Hepatic stellate cell (primary cell): ENCODE data around the gene IRF3.

Source experiments
- DNase-seq: peaks from one replicate; pipeline ENCODE4 v3.0.0; 2011; ENCODE audit warnings: low spot score

The IRF3 gene

DNA sequence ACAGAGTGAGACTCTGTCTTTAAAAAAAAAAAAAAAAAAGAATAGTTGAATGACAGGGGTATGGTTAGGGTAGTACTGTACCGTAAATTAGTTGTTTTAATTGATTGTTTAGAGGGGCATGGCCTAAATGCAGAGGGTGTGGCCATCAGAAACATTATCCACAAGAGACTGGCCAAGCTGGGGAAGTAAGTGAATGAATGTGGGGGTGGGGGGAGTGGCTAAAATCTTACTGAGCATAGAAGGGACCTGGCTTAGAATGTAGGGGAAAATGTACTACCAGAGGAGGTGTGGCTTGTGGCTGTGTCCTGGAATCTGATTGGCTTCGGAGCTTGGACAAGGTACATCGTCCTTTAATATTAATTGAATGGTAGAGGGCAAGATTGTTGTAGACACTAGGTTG, 3.9 kb upstream of the IRF3 start:
- DNase-seq, result no peak

DNA sequence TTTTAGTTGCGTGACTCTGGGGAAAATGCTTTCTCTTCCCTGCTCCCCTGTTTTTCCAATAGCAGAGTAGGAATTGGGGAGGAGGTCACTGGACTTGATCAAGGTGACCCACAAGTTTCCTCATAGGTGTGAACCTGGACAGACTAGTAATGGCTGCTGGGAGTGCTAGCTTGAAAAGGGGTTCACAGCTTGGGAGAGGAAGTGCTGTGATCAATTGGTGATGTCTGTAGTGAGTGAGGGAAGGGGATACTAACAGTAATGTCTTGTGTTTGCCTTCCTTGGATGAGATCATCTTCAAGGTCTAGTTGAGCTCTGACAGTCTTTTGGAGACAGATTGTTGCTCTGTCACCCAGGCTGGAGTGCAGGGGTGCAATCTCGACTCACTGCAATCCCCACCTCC, 1.8 kb upstream of the IRF3 start:
- no peak for DNase-seq

DNA sequence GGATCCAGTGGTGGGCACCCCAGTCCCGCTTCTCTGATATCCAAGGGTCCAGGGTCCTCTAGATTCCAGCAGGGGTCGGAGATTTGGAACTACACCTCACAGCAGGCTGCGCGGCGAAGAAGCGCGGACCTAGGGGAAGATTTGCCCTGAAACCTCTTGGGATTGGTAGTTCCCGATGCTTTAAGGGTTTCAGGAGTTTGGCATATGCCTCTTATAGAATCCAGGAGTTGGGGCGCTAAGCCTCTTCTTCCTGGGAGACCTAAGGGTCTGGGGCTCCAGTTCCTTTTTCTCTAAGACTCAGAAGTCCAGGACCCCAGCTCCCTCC, 425 bp upstream of the IRF3 start:
- DNase-seq, result no peak

DNA sequence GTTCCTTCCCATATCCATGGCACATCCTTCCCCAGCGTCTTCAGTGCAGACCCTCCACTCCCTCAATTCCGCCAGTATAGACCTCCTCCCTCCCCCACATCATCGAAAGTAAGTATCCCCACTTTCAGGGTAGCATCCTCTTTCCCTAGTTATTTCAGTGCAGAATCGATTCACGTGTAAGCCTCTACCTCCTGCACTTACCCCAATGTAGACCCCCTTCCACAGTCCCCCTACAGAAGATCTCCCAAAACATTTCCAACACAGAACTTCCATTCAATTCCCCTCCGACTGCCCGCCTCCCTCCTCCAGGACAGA, 664 bp downstream of the IRF3 start:
- no peak for DNase-seq

DNA sequence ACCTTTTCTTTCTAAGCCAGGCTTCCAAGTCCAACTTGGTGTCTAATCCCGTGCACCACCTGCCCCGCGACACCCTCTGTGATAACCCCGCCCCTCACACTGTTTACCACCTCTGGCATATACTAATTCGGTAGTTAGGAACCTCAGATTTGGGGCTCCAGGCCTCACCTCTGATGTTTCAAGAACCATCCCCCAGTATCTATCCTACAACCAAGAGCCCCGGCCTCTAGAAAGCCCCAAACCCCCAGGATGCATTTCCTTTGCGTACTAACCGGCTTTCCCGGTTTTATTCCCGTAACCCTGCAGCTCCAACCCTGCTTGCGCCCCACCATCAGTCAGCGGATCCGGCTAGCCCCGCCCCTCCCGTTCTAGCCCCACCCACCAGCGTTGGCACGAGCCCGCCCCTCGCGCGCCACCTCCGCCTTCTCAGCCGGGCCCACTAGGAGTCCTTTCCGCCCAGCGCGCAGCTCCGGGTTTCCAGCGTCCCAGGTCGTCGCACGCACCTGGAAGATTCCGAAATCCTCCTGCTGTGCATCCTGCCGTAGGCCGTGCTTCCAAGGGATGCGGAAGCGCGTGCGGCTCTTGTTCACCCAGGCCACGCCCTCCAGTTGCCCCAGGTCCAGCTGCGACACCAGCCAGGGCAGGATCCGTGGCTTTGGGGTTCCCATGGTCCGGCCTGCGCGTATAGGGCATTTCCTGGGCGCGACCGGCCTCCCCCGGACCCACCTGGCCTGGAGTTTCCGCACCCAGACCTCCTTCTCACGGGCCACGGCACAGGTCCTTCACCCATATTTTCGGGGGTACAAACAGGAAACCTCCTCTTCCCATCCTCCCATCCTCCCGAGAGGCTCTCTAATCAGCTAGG, 1.3 kb downstream of the IRF3 start:
- peak; percentile 93 for DNase-seq

DNA sequence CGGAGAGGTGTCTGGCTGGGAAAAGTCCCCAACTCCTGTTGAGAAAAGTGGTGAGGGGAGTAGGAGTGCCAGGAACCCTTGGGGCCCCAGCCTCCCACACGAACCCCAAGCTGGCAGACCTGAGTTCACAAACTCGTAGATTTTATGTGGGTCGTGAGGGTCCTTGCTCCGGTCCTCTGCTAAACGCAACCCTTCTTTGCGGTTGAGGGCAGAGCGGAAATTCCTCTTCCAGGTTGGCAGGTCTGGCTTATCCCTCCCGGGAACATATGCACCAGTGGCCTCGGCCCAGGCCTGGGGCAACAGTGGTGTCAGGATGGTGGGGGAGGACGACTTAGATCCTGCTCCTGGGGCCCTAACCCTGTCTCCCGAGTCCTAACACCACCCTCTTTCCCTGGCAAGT, 2.4 kb downstream of the IRF3 start:
- no peak for DNase-seq

DNA sequence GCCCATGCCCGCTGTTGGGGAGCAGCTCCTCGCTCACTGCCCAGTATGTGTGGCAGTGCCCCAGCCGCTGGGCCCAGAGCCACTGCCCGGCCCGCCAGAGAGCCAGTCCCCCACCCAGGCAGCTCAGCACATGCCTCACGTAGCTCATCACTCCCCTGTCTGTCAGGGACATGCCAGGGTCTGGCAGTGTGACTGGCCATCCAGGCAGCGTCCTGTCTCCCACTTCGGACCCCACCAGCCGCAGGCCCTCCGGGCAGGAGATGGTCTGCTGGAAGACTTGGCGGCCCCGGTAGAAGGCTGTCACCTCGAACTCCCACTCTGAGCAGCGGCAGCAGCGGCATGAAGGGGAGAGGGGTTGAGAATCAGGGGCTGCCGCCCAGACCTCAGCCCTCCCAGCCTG, 3.6 kb downstream of the IRF3 start:
- no peak for DNase-seq

DNA sequence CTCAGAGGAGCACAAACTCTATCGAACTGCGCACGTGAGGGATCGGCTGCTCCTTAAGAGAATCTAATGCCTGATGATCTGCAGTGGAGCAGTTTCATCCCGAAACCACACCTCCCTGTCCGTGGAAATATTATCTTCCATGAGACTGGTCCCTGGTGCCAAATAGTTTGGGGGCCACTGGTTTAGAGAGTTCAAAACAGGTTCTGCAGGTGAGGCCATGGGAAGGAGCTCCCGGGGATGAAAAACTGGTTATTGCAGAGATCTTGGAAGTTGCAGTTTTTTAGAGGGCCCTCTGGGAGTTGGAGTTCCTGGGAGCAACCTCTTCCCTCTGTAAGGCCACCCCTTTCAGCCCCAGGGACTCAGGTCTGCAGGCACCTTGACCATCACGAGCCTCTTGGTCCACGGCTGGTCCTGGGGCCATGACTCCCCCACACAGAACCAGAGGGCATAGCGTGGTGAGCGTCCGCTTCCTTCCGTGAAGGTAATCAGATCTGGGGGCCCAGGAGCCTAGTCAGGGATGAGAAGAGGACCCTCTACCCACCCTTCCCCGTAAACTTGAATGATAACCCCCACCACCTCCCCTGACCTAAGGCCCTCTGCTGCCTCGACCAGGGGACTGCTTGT, 5.2 kb downstream of the IRF3 start:
- no peak for DNase-seq

DNA sequence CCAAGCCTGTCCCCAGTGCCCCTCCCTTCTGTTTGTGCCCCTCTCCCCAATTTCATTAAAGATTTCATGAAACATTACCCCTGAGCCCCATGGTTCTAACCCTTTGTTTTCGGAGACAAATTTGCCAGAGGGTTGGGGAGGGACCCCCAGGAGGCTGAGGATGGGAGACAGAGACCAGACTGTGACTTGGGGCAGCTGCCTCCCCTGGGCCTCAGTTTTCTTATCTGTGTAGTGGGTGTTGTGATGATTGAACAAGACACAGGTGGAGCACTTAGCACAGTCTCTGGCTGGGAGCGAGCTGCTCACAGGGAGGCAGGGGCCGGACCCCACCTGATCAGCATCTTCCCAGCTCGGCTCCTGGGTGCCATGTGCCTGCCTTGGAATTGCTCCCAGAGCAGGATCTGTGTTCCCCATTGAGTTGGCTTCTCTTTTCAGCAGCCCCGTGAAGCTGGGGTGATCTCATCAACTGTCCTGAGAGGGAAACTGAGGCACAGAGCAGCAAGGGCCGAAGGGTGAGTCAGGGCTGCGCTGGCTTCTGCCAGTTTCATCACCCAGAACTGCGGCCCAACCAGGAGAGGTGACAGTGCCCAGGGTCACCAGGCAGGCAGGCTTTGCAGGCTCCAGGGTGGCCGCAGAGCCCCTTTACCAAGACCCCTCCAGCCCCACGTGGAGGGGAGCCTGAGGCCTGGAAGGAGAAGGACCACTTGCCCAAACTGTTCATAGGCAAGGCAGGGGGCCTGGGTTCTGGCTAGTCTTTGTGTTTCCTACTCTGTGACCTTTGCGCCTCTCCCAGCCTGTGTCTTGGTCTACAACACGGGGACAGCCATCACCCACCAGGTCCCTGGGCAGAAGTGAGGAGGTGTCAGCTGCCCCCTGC, 6.9 kb downstream of the IRF3 start:
- no peak for DNase-seq

DNA sequence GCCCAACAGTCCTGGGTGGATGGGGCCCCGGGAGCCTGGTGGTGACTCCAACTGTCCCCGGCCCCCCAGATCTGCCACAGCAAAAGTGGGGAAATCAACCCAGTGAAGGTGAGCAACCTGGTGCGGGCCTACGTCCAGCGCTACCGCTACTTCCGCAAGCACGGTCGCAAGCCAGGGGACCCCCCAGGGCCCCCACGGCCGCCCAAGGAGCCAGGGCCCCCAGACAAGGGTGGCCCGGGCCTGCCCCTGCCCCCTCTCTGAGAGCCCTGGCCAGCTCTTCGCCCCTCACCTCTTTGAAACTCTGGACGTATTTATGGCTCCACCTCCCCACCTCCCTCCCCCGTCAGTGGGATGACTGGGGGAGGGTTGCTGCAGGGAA, 7.5 kb downstream of the IRF3 start:
- no peak for DNase-seq

DNA sequence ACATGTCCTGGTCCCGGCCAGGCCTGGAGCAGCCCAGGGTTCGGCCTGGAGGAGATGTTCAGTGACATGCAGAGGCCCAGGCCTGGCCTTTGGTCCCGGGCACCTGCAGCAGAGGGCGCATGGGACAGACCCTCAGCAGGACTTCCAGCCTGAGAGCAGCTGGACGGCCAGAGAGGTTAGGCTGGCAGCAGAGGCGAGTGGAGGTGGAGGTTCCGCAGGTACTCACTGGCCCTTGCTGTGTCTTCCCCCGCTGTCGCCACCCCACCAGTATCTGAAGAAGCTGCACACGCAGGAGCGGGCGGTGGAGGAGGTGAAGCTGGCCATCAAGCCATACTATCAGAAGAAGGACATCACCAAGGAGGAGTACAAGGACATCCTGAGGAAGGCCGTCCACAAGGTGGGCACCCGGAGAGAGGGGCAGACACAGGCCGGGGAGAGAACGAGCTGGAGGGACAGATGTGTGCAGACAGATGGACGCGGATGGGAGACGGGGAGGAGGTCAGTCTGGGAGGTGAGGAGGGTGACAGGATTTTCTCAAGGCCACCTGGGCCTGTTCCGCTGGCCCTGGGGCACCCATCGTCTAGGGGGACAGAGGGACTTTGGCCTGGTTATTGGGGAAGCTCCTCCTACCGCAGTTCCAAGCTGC, 8.0 kb downstream of the IRF3 start:
- DNase-seq, result no peak

DNA sequence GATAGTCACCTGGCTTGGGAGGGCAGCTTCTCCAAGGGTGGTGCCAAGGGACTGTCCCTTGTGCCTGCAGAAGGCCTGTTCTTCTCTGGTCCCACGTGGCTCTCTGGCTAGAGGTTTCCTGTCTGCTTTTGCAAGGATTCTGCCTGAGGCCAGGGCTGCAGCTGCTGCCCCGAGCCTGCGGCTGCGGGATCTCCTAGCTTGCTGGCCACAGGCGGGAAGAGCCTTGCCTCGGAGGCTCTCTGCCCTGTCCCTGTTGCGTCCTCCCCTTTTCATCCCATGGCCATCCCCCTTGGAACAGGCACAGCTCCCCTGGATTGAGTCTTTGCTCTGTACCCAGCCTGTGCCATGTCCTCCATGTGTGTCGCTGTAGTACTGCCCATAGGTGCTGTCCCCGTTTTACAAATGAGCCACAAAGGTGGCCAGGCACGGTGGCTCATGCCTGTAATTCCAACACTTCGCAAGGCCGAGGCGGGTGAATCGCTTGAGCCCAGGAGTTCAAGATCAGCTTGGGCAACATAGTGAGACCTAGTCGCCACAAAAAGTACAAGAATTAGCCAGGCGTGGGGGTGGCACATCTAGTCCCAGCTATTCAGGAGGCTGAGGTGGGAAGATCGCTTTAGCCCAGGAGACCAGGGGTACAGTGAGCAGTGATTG, 9.1 kb downstream of the IRF3 start:
- DNase-seq, result no peak

DNA sequence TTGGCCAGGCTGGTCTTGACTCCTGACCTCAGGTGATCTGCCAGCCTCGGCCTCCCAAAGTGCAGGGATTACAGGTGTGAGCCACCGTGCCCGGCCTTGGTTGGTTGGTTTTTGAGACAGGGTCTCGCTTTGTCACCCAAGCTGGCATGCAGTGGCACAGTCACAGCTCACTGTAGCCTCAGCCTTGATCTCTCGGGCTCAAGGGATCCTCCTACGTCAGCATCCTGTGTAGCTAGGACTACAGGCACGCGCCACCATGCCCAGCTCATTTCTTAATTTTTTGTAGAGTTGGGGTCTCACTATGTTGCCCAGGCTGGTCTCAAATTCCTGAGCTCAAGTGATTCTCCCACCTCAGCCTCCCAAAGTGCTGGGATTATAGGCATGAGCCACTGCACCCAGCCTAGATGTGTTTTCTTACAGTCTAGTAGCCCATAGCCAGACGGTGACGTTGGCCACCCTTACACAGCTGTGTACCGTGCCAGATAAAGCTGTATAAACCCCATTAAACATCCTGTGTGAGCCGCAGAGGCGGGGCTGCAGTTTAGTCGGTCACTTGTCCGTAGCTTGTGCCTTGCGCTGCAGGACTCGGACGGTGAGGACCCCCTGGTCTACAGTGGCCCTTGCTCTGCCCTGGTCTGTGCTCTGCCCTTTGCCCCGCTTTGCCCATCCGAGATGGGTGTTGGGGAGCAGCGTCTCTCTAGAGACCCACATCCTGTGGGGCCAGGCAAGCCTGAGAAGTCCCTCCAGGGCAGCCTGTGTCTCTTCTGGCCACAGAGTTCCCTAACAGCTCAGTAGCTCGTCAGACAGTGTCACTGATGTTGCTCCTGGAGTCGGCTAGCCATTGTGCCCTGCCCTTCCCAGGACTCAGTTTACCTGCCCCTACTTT, 9.8 kb downstream of the IRF3 start:
- no peak for DNase-seq

DNA sequence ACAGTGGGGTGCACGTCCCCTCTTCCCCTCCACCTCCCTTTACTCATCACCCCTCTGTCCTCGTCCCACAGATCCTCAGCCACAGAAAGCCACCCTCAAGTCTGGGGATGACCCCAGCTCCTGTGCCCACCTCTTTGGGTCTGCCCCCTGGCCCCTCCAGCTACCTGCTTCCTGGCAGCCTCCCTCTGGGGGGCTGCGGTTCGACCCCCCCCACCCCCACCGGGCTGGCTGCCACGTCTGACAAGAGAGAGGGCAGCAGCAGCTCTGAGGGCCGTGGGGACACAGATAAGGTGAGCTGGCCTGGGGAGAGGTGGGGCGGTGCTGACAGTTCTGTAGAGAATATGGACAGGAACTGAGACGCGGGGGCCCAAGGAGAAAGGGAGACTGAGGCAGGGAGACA, 11.1 kb downstream of the IRF3 start:
- DNase-seq, result no peak

DNA sequence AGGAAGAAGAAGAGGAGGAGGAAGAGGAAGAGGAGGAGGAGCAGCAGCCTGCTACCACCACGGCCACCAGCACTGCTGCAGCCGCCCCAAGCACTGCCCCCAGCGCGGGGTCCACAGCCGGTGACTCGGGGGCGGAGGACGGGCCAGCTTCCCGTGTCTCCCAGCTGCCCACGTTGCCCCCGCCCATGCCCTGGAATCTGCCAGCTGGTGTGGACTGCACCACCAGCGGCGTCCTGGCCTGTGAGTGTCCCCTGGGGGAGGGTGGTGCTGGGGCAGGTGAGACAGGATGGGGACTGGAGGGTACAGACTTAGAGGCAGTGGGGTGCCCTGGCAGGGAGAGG, 12.2 kb downstream of the IRF3 start:
- no peak for DNase-seq

DNA sequence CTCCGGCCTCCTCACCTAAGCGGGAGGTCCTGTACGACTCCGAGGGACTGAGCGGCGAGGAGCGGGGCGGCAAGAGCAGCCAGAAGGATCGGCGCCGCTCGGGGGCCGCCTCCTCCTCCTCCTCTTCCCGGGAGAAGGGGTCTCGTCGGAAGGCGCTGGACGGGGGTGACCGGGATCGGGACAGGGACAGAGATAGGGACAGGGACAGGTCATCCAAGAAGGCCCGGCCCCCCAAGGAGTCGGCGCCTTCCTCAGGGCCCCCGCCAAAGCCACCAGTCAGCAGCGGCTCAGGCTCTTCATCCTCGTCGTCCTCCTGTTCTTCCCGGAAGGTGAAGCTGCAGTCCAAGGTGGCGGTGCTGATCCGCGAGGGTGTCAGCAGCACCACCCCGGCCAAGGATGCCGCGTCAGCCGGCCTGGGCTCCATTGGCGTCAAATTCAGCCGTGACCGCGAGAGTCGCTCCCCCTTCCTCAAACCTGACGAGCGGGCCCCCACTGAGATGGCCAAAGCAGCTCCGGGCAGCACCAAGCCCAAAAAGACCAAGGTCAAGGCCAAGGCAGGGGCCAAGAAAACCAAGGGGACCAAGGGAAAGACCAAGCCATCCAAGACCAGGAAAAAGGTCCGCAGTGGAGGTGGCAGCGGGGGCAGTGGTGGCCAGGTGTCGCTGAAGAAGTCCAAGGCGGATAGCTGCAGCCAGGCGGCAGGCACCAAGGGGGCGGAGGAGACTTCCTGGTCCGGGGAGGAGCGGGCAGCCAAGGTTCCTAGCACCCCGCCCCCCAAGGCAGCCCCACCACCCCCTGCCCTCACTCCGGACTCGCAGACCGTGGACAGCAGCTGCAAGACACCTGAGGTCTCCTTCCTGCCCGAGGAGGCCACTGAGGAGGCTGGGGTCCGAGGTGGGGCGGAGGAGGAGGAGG, 12.8 kb downstream of the IRF3 start:
- DNase-seq, result no peak

DNA sequence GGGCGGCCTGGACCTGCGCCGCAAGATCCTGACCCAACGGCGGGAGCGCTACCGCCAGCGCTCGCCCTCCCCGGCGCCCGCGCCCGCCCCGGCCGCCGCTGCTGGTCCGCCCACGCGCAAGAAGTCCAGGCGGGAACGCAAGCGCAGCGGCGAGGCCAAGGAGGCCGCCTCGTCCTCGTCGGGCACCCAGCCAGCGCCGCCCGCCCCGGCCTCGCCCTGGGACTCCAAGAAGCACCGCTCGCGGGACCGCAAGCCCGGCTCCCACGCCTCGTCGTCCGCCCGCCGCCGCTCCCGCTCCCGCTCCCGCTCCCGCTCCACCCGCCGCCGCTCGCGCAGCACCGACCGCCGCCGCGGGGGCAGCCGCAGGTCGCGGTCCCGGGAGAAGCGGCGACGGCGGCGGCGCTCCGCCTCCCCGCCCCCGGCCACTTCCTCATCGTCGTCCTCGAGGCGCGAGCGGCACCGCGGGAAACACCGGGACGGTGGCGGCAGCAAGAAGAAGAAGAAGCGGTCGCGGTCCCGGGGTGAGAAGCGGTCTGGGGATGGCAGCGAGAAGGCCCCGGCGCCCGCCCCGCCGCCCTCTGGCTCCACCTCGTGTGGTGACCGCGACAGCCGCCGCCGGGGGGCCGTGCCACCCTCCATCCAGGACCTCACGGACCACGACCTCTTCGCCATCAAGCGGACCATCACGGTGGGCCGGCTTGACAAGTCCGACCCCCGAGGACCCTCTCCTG, 13.7 kb downstream of the IRF3 start:
- DNase-seq, result no peak

DNA sequence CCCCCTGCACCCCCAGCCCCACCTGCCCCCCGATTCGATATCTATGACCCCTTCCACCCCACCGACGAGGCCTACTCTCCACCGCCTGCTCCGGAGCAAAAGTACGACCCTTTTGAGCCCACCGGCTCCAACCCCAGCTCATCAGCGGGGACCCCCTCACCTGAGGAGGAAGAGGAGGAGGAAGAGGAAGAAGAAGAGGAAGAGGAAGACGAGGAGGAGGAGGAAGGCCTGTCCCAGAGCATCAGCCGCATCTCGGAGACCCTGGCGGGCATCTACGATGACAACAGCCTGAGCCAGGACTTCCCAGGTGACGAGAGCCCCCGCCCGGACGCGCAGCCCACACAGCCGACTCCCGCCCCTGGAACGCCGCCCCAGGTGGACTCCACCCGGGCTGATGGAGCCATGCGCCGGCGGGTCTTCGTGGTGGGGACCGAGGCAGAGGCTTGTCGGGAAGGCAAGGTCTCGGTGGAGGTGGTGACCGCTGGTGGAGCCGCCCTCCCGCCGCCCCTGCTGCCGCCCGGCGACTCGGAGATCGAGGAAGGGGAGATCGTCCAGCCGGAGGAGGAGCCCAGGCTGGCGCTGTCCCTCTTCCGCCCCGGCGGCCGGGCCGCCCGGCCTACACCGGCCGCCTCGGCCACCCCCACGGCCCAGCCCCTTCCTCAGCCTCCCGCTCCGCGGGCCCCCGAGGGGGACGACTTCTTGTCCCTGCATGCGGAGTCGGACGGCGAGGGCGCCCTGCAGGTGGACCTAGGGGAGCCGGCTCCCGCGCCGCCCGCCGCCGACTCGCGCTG, 14.4 kb downstream of the IRF3 start:
- DNase-seq, result no peak

DNA sequence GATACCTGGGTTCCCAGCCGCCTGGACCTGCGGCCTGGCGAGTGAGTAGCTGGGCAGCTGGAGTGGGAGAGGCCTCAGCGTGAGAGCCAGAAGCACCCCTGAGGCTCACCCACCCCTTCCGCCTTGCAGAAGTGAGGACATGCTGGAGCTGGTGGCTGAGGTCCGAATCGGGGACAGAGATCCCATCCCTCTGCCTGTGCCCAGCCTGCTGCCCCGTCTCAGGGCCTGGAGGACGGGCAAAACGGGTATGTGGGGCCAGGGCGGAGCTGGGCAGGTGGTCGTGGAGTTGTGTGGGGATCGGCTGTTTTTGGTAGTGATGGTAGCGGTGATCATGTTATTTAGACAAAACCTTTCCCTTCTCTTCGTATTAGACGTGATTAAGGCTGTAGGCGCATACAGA, 19.1 kb downstream of the IRF3 start:
- no peak for DNase-seq
